Endothelial cell of umbilical vein (primary cell): ENCODE measurements around the gene SHOX.

Experiments used
- CTCF ChIP-seq, 2 donors: IDR thresholded peaks; 1 replicate in 1 of 2; 2 replicates in 1 of 2; pipeline ENCODE4 v1.5.1; 2011; ENCODE audit warnings: low read length in 2 of 2, mild to moderate bottlenecking in 2 of 2, moderate library complexity in 2 of 2, control low read depth in 1 of 2, inconsistent platforms in 1 of 2, low read depth in 1 of 2; ENCODE audit not compliant: insufficient read depth in 1 of 2; ENCODE audit errors: extremely low read depth in 1 of 2
- EZH2 ChIP-seq: IDR thresholded peaks from 2 replicates; pipeline ENCODE4 v1.6.1; 2012; ENCODE audit warnings: borderline replicate concordance, low read depth, mild to moderate bottlenecking, moderate library complexity, low read length, inconsistent platforms; ENCODE audit not compliant: severe bottlenecking
- JUN ChIP-seq: IDR thresholded peaks from 2 replicates; pipeline ENCODE4 v1.6.1; 2011; ENCODE audit warnings: borderline replicate concordance, low read depth; ENCODE audit not compliant: insufficient read length, insufficient read depth
- MAX ChIP-seq: IDR thresholded peaks from 2 replicates; pipeline ENCODE4 v1.6.1; 2011; ENCODE audit not compliant: insufficient read depth, insufficient read length
- MYC ChIP-seq: IDR thresholded peaks from one replicate; pipeline ENCODE4 v1.6.1; 2011; ENCODE audit warnings: mild to moderate bottlenecking, low read depth, low read length
- POLR2A ChIP-seq: IDR thresholded peaks from 2 replicates; pipeline ENCODE4 v1.6.1; 2012; ENCODE audit warnings: low read depth, mild to moderate bottlenecking, control low read depth, low read length
- POLR2AphosphoS5 ChIP-seq: IDR thresholded peaks from 2 replicates; pipeline ENCODE4 v1.6.1; 2012; ENCODE audit warnings: low read depth, mild to moderate bottlenecking, control low read depth, low read length, moderate library complexity; ENCODE audit not compliant: insufficient read depth

- TF ChIP-seq CTCF (IDR thresholded peaks at IDR 0.05; ENCODE audit: extremely low read depth in 1 of 2, insufficient read depth in 1 of 2, low read depth in 1 of 2, low read length in 2 of 2) = no peak
- no peak for TF ChIP-seq POLR2A
- TF ChIP-seq EZH2 = no peak
- no peak for TF ChIP-seq POLR2AphosphoS5
- TF ChIP-seq MAX = no peak
- no peak for TF ChIP-seq JUN
- TF ChIP-seq MYC = no peak
These were observed 10.1 kb downstream of the SHOX start for GRCh38 chrX:640641-641040.
